ENCODE measurements around the gene ZNHIT1.
"Not testable (repeated sequence)": the region's sequence is repeated elsewhere in the genome, so short reads cannot be mapped to it uniquely, and the experiment has no call there.

ZNHIT1 gene

DNA sequence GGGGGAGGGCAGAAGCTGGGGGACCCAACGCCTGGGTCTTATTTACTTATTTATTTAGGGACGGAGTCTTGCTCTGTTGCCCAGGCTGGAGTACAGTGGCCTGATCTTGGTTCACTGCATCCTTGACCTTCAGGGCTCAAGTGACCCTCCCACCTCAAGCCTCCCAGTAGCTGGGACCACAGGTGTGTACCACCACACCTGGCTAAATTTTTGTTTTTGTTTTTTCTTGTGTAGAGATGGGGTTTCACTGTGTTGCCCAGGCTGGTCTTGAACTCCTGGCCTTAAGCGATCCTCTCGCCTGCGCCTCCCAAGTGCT lies 15.4 kb upstream of the ZNHIT1 start:
- TF ChIP-seq CTCF (IDR thresholded peaks at IDR 0.05; ENCODE audit: insufficient read depth, missing control alignments), result no peak
- no peak for FAIRE-seq
- no peak for DNase-seq (ENCODE audit: insufficient read length, low spot score)

DNA sequence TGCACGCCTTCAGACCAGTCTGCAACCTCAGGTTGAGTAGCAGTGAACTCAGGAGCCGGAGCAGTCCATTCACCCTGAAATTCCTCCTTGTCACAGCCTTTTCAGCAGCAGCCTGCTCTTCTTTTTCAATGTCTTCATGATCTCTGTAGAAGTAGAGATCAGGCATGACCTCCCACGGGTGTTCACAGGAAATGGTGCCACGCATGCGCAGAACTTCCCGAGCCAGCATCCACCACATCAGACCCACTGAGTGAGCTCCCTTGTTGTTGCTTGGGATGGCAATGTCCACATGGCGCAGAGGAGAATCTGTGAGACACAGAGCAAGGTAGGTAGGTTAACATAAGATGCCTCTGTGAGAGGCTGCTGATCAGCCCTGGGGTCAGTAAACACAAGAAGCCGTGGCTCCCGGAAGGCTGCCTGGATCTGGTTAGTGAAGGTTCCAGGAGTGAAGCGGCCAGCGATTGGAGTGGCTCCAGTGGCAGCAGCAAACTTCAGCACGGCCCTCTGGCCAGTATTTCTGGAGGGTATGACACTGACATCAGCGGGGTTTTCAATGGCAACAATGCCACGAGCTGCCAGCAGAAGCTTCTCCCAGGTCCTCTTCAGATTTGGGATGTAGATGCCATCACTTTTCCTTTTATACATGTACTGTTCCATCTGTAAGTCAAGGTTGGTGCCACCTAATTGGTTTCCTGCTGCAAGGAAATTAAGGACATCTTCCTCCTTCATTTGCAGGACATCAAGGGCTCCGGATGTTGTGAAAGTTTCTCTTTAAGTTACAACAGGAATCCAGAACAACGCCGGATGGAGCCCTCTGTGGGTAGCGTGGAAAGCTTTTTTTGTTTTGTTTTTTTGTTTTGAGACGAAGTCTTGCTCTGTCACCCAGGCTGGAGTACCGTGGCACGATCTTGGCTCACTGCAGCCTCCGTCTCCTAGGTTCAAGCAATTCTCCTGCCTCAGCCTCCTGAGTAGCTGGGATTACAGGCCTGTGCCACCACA lies 13.9 kb upstream of the ZNHIT1 start:
- DNase-seq (ENCODE audit: insufficient read length, low spot score); FAIRE-seq: not testable (repeated sequence)

DNA sequence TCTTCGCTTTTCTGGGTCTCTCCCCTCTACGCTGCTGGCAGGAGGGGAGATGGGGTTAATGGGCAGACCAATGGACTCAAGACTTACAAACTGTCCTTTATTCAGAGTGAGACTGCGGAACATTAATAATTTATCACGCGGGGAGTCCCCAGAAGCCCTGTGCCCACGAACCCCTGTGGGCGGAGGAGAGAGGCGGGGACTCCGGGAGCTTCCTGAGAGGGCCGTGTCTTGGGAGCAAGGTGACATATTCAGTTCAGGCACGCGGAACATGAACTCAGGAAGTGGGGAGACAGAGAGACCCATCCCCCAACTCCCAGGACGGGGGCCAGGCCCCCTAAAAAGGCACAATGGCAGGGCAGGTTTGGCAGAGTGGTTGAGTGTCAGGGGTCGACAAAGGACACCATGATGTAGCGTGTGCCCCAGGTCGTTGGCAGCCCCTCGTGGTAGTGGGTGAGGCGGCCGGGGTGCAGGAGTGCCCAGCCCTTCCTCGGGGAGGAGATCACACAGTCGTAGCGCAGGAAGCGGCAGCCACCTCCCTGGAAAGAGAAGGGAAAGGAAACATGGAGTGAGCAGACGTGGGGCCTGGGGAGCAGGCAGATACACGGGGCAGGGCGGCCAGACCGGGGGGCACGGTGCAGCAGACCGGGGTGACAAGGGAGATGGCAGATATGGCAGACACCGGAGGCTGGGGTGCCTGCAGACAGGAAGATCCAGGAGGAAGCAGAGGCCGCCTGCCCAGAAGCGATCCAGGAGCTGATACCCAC lies 11.9 kb upstream of the ZNHIT1 start:
- DNase-seq (ENCODE audit: insufficient read length, low spot score), result no peak
- no peak for TF ChIP-seq CTCF (IDR thresholded peaks at IDR 0.05; ENCODE audit: insufficient read depth, missing control alignments)
- no peak for FAIRE-seq

GRCh38 chr7:101206665-101207042 lies 11.3 kb upstream of the ZNHIT1 start:
- no peak for TF ChIP-seq CTCF (IDR thresholded peaks at IDR 0.05; ENCODE audit: insufficient read depth, missing control alignments)
- FAIRE-seq, result no peak
- DNase-seq (ENCODE audit: insufficient read length, low spot score), result no peak

DNA sequence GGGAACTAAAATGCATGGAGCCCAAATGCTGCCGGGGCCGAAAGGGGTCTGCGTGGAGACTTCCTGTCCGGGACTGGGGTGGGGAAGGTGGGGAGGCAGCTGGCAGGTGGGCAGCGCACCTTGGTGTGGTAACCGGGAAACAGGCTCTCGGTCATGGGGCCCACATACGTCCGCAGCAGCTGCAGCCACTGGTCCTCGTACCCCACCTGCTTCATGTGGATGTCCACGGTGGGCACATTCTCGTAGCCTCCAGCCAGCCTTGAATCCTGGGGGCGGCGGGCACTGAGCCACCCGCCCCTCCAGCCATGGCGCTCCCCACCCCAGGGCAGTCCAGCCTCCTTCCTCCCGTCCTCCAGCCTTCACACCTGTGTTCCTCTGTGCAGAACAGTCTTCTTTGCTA lies 10.5 kb upstream of the ZNHIT1 start:
- TF ChIP-seq CTCF (IDR thresholded peaks at IDR 0.05; ENCODE audit: insufficient read depth, missing control alignments), result no peak
- no peak for DNase-seq (ENCODE audit: insufficient read length, low spot score)

DNA sequence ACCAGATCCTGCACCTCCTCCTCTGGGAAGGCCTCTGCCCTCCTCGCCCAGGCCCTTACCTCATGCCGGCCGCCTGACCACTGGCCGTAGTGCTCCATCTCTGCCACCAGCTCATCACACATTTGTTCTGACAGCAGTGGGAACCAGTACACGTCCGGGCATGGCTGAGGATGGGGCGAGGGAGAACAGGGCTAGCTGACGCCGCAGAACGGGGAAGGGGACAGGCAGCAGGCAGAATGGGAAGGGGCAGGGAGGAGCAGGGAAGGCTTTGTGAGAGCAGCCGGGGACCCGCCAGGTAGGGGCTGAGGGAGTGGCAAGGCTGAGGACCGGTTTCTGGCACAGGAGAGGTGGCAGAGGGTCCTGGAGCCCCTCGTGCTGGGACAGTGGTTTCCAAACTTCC lies 9.2 kb upstream of the ZNHIT1 start:
- no peak for DNase-seq (ENCODE audit: insufficient read length, low spot score)
- no peak for TF ChIP-seq CTCF (IDR thresholded peaks at IDR 0.05; ENCODE audit: insufficient read depth, missing control alignments)
- FAIRE-seq, result no peak

More for the DNA sequence above, 10.5 kb upstream of the ZNHIT1 start:
- no peak for FAIRE-seq

- no peak for TF ChIP-seq CTCF (IDR thresholded peaks at IDR 0.05; ENCODE audit: insufficient read depth, missing control alignments)
- no peak for FAIRE-seq
These were observed 7.8 kb upstream of the ZNHIT1 start for GRCh38 chr7:101210143-101210542.

More at GRCh38 chr7:101210143-101210542, 7.8 kb upstream of the ZNHIT1 start:
- no peak for DNase-seq (ENCODE audit: insufficient read length, low spot score)
